GM21515 (cell line): ENCODE results near the gene CPTP.

ENCODE experiments used
- ATAC-seq: cut with Tn5 transposase; IDR thresholded peaks from one replicate; pipeline ENCODE4 v1.9.1; 2021; ENCODE audit not compliant: unreplicated experiment

The CPTP gene

DNA sequence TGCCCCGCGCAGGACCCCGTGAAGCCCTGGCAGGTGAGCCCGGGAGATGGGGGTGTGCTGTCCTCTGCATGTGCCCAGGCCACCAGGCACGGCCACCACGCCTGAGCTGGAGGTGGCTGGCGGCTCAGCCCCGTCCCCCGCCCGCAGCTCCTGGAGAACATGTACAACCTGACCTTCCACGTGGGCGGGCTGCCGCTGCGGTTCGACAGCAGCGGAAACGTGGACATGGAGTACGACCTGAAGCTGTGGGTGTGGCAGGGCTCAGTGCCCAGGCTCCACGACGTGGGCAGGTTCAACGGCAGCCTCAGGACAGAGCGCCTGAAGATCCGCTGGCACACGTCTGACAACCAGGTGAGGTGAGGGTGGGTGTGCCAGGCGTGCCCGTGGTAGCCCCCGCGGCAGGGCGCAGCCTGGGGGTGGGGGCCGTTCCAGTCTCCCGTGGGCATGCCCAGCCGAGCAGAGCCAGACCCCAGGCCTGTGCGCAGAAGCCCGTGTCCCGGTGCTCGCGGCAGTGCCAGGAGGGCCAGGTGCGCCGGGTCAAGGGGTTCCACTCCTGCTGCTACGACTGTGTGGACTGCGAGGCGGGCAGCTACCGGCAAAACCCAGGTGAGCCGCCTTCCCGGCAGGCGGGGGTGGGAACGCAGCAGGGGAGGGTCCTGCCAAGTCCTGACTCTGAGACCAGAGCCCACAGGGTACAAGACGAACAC is 8.3 kb downstream of the CPTP start:
- ATAC-seq: no peak

DNA sequence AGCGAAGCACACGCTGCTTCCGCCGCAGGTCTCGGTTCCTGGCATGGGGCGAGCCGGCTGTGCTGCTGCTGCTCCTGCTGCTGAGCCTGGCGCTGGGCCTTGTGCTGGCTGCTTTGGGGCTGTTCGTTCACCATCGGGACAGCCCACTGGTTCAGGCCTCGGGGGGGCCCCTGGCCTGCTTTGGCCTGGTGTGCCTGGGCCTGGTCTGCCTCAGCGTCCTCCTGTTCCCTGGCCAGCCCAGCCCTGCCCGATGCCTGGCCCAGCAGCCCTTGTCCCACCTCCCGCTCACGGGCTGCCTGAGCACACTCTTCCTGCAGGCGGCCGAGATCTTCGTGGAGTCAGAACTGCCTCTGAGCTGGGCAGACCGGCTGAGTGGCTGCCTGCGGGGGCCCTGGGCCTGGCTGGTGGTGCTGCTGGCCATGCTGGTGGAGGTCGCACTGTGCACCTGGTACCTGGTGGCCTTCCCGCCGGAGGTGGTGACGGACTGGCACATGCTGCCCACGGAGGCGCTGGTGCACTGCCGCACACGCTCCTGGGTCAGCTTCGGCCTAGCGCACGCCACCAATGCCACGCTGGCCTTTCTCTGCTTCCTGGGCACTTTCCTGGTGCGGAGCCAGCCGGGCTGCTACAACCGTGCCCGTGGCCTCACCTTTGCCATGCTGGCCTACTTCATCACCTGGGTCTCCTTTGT is 9.1 kb downstream of the CPTP start:
- no peak for ATAC-seq

DNA sequence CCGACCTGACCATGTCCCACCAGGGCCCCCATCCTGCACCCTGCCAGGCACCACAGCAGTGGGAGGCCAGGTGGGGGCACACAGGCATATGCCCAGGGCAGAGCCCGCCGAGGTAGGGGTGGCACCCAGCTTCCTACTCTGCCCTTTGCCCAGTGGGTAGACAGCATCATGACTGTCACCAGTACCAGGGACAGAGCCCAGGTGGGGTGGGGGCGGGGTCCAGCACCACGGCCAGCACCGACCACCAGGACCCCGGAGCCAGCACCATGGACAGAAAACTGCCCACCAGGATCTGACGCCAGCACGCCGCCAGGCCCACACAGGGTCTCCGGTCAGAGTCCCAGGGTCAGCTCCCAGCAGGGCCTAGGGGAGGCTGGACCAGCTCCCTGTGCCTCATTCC is 10.2 kb downstream of the CPTP start:
- no peak for ATAC-seq

DNA sequence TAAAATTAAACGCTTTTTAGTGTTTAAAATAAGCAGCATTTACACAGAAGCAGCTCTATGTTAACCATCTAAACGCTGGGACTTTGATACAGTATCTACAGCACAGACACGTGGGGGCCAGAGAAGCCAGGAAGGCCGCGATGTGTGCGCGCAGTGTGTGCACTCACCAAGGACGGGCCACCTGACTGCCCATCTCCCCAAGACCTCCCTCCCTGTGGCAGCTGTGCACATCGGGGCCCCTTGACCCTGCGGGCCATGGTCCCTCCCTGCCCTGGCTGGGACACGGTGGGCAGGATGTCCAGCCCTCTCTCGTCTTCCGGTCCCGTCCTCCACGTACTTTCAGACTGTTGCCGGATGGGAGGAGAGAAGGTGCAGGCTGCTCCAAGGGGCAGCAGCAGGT is 10.7 kb downstream of the CPTP start:
- ATAC-seq: no peak

DNA sequence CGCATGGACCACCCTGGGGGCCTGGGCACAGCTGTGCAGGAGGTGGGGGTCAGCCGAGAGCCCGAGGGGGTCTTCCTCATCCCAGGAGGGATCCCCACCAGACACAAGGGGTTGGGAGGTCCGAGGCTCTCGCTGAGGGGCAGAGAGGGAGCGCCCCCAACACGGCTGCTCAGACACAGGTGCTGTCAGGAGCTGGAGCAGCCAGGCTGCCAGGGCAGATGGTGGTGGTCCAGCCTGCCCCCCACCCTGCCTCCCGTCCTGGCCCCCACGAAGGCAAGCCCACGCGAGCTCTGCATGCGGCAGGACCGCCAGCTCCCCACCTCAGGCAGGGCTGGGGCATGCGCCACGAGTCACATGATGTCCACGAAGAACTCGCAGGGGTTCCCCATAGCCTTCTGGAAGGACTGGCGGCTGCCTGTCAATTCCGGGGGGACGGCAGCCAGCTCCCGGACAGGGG is 11.2 kb downstream of the CPTP start:
- no peak for ATAC-seq

DNA sequence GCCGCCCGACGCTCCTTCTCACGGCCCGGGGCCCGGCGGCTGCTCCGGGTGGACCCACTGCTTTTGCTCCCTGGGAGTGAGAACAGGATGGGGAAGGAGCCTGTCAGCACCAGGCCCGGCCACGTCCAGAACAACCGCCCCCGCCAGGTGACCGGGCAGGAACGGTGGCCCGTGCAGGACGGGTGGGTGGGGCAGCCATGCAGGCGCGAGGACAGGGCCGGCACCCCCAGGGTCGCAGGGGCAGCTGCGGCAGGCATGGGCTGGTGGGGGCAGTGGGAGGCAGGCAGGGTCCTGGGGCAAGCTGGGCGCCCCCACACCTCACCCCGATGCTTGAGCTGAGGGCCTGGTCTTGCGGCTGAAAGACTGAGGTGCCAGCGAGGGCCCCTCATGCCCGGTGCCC is 11.8 kb downstream of the CPTP start:
- no peak for ATAC-seq

DNA sequence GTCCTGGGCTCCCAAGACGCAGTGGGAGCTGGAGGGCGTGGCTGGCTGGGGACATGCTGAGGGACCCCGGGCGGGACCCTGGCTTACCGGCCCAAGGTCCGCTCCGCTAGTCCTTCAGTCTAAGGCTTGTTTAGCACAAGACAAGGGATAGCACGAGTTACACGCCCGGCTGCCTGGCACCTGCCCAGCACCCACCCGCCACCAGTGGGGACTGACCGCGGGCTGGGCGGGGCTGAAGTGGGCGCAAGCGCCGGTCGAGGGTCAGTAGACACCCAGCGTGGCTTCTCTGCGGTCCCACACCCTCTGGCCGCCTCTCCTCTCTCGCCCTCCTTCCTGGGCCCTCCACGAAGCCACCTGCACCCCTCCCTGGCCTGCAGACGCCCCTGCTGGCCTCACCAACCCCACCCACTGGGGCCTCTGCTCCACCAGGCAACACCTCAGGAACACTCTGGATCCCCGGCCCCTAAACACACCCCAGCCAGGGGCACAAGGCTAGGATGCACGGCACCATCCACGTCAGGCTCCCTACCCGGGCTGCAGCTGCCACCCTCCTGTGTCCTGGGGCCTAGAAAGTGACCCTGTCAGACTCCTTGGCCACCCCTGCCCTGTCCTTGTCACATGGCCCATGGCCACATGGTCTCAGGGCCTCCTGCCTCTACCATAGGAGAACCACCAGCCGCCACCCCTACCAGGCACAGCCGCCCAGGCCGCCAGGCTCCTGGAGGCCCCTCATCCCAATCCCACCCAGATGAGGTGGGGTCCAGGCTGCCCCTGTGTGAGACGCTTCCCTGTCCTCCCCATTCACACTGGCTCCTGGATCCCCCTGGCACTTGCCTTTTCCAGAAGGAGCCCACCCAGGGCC is 12.6 kb downstream of the CPTP start:
- ATAC-seq: no peak

DNA sequence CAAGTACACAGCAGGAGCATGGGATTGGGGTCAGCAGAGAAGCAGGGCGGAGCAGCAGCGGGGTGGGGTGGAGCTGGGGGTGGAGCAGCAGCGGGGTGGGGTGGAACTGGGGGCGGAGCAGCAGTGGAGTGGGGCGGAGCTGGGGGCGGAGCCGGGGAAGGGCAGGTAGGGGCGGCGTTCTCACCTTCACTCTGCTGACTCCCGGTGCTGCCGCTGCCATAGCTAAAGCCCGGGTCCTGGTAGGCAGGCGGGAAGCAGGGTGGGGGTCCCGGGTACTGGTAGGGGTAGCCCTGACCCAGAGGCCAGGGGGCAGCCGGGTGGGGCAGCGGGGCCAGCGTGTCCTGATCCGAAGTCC is 13.2 kb downstream of the CPTP start:
- ATAC-seq: no peak

DNA sequence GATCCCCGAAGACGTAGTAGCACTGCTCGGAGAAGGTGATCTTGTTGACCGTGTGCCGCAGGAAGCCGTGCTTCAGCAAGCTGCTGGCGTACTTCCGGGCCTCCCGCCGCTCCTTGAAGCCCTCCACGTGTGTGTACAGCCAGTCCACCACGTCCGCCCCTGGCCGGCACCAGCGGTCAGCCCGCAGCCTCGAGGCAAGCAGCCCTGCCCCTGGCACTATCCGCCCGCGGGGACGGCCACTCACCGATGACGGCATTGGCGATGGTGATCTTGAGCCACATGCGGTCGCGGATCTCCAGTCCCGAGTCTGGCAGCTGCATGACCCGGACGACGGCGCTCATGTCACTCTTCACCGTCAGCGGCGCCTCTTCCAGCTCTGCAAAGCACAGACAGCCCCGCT is 13.7 kb downstream of the CPTP start:
- no peak for ATAC-seq

DNA sequence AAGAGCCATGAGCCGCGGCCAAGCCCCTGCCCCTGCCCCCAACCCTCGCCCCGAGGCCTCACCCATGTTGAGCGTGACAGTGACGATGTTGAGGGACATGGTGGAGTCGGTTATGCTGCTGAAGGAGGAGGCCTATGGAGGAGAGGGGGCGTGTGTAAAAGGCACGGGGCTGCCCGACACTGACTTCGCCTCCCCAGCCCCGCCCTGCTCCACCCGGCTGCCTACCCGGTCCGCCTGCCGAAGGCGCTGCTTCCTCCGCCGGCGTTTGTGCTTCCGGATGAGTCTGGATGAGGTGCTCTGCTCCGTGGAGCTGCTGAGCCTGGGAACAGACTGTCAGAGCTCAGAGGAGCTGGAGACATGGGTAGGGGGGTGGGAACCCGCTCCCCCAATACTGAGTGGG is 15.6 kb downstream of the CPTP start:
- no peak for ATAC-seq

DNA sequence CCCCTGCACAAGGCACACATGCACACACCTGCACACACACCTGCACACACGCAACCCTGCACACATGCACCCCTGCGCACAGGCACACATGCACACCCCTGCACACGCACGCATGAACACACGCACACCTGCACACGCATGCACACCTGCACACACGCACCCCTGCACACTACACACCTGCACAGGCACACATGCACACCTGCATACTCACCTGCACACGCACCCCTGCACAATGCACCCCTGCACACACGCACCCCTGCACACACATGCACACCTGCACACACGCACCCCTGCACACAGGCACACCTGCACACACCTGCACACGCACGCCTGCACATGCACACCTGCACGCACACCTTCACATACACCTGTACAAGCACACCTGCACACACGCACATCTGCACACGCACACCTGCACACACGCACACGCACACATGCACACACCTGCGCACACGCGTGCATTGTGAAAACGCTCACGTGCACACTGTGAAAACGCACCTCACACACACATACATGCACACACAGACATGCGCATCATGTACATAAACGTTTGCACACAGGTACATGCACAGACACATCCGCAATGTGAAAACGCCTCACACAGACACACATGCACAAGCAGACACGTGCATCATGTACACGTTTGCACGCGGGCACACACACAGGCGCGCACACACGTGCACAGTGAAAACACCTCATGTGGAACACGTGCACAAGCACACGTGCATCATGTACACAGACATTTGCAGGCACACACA is 16.4 kb downstream of the CPTP start:
- ATAC-seq: no peak

DNA sequence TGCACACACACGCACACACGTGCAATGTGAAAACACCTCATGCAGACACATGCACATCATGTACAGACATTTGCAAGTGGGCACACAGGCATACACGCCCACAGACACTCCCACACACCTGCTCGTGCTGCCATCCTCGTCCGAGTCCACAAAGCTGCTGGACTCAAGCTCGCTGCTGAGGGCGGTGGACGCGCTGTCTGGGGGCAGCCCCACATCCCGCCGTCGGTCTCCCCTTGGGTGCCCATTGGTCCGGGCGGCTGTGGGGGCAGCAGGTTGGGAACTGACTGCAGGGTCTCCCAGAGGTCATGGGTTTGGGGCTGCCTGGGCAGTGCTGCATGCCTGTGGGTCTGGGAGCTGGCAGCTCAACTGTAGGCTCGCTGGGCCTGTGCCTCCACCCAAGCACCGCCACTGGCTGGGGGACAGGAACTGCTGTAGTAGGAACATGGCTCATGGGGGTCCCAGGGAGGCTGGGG is 17.0 kb downstream of the CPTP start:
- no peak for ATAC-seq

DNA sequence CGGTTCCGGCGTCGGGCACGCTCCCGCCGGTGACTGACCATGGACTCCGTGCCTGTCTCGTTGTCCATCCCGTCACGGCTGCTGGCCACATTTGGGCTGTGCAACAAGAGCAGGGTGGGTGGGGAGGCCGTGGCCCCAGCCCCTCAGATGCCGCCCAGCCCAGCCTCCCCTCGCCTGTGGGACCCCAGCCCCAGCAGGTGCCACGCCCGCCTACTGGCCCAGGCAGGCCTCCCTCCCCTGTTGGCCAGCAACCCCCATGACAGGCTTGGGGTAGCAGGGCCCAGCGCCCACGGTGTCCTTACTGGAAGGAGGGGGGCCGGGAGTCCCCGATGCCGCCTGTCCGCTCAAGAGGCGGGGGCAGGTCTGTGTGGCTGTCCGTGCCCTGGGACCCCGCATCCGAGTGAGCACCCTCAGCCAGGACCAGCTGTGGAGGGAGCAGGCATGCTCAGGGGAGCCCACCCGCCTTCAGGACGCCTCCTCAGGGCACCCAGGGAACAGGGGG is 17.5 kb downstream of the CPTP start:
- no peak for ATAC-seq

DNA sequence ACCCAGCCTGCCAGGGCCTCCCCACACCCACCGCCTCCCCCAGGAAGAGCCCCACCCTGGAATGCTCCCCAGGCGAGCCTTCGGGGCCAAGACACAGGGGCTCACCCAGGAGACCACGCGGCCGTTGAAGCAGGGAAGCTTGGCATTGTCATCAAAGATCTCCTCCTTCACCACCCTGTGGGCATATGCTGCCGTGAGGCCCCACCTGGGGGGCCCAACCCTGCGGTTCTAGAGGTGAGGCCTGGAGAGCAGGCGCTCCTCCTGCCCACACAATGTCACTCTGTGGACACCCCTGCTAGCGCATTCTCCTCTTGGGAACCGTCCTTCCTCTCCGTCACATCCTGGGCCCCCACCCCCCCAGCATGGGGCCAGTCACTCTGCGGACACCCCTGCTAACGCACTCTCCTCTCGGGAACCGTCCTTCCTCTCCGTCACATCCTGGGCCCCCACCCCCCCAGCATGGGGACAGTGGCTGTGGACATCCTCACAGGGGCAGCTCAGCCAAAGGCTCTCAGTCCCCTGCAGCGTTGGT is 18.0 kb downstream of the CPTP start:
- no peak for ATAC-seq

DNA sequence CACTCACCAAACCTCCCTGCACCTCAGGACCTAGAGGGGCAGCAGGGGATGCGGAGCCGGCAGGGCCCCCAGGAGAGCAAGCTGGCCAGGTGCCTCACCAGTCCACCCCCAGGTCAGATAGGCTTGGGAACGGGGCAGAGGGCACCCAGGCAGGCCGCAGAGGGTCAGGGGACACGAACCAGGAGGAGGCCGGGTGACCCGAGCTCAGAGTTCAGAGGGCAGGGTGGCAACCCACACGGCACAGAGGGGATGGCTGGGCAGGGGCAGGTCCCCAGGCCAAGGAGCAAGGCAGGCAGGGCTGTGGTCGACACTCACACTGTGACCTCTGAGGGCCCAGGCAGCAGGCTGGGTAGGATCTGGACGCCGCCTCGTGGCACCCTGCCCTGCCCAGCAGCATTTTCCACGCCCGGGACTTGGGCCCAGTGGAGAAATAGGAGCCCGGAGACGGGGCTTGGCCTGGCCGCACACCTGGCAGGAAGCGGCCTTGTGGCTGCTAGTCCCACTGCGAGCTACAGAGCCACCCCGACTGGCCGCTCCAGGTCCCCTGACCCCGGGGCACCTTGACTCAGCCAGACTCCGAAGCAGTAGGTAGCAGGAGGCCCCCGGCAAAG is 19.3 kb downstream of the CPTP start:
- no peak for ATAC-seq

DNA sequence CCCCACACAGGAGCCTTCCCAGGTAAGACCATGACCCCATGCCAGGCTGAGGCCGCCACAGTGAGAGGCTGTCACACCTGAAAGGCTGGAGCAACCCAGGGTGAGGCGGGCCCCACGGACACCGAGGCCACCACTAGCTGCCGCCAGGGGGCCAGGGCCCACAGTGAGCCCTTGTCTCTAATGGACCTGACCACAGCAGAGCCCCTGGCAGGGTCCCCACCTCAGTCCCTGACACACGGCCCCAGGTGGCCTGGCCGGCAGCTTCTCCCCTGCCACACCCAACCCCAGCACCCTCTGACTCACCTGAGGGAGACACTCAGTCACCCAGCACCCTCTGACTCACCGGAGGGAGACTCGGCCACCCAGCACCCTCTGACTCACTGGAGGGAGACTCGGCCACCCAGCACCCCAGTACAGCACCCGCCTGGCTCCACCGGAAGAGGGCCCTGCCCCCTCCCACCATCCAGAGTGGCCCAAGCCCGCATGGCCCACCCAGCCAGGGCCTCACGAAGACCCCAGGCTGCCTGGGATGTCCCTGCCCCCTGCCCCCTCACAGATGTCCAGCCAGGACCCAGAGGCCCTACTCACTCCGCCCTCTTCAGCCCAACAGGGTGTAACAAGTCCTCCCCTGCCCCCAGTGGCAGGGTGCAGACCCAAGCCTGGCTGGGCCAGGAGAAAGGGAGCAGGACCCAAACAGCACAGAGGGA is 20.2 kb downstream of the CPTP start:
- no peak for ATAC-seq

DNA sequence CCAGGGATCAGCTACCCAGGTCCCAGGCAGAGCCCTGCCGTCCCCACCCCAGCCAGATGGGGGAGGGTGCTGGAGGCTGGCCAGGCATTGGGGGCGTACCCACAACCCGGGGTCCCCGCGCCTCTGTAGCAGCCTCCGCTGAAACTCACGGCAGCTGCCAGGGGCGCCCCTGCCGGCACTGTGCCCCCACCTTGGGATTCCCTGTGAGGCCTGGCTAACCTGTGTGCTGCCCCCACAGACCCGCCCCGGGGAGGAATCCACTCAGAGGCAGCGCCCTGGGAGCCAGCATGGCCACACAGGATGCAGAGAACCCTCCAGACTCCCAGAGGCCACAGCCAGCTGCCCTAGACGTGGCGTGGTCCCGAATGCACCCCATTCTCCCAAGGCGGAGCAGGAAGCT is 20.8 kb downstream of the CPTP start:
- ATAC-seq: no peak

DNA sequence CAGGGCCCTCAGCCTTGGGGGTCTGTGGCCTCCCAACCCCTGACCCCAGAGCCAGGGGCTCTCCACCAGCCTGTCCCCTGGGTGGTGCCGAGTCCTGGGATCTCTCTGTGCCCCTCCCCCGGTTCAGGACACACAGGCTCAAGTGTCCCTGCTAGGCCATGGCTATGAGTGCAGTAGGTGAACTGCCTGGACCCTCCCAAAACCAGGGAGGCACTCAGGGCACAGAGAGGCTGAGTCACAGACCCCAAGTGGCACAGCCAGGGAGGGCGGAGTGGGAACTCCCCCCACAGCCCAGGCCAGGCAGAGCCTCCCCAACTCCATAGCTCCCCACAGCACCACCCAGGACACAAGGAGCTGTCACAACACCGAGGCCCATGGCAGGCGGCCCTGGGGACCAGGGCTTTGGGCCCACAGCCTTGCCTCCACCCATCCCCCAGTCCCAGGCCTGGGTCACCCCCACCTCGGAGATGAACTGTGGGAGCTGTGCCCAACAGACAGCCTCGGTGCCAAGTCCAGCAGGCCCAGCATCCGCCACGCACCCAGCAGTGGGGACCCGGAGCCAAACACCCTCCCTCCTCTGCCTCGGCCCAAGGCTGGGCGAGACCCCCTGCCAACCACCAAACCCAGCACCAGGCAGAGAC is 21.4 kb downstream of the CPTP start:
- no peak for ATAC-seq

DNA sequence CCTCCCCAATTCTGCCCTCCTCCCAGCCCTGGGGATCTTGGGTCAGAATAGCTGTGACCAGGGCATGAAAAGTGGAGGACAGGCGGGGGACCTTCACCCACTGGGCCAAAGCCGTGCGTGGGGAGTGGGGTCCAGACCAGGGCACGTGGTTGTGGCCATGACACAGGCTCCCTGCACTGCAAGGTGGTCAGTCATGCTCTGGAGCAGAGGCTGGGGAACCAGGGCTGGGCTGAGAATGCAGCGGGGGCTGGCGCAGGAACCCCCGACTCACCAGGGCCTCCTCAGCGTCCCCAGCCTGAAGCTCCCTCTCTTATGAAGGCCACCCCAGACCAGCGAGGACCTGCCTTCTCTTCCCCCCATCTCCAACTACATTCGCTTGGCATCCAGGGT is 21.9 kb downstream of the CPTP start:
- ATAC-seq: no peak
